GM12892 (cell line): ENCODE results near the gene NHLRC3.

Experiments used
- POLR2A ChIP-seq: IDR thresholded peaks from 2 replicates; pipeline ENCODE4 v1.6.1; 2011; ENCODE audit warnings: low read depth, low read length, control low read depth
- POLR2AphosphoS5 ChIP-seq: IDR thresholded peaks from 2 replicates; pipeline ENCODE4 v1.6.1; 2011; ENCODE audit warnings: low read depth, low read length, control low read depth
- TAF1 ChIP-seq: IDR thresholded peaks from 2 replicates; pipeline ENCODE4 v1.6.1; 2011; ENCODE audit warnings: low read depth, mild to moderate bottlenecking, control low read depth, low read length, borderline replicate concordance

DNA sequence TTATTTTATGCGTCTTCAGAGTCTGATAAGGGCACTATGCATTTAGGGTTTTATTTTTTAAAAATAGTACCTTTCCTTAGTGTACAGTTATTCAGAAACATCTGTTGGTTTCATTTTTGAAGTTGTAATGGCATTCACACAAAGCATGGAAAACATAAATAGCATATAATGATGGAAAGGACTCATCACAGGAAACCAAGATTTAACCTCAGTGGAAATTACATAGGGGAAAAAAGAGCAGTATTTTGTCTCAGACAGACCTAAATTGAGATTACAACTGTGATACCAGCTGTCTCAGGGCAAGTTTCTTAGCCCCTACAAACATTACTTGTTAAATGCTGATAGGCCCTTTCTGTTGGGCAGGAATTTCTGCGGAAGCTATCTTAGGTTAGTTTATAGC is 57.2 kb downstream of the NHLRC3 start:
- TF ChIP-seq POLR2A (no peak), TAF1 (no peak), POLR2AphosphoS5 (no peak)
